ENCODE data around the gene PRX.

The PRX gene

GRCh38 chr19:40392123-40392522 is 21.1 kb downstream of the PRX start:
- H3K4me3 ChIP-seq (ENCODE audit: low read length, poor library complexity, severe bottlenecking): no peak overlapping the region
- no peaks in the 10 kb centered on the region for H3F3A ChIP-seq (ENCODE audit: low read depth)
- H3K27me3 ChIP-seq (ENCODE audit: insufficient read depth, low read length, poor library complexity, severe bottlenecking): no peaks in the 10 kb centered on the region
- no peaks in the 10 kb centered on the region for H4K20me1 ChIP-seq (ENCODE audit: insufficient read depth, low read length, poor library complexity, severe bottlenecking)
- no peak overlapping the region for H2AFZ ChIP-seq (ENCODE audit: low read length)
- H3K4me2 ChIP-seq (ENCODE audit: low read depth, low read length, poor library complexity, severe bottlenecking): no peak overlapping the region
- no peaks in the 10 kb centered on the region for H3K9me2 ChIP-seq (replicated peaks; ENCODE audit: low read depth, low read length)
- no peaks in the 10 kb centered on the region for H3K79me2 ChIP-seq (ENCODE audit: insufficient read depth, low read length)
- no peaks in the 10 kb centered on the region for H3K4me1 ChIP-seq (ENCODE audit: insufficient read depth, low read length, poor library complexity, severe bottlenecking)
- TF ChIP-seq EZH2phosphoT487 (IDR thresholded peaks at IDR 0.05; ENCODE audit: borderline replicate concordance) (no peak), CTCF (conservative IDR thresholded peaks at IDR 0.05; ENCODE audit: low read length) (no peak)
- no peaks in the 10 kb centered on the region for H3K36me3 ChIP-seq (ENCODE audit: insufficient read depth, low read length)
- H3K9ac ChIP-seq (ENCODE audit: low read depth, low read length, poor library complexity, severe bottlenecking): no peak overlapping the region
- H3K9me3 ChIP-seq (ENCODE audit: insufficient read depth, low read depth, low read length): no peaks in the 10 kb centered on the region

- no peak within 1 kb of the TSS for H3K9ac ChIP-seq (ENCODE audit: low read depth, low read length, poor library complexity, severe bottlenecking)
- TF ChIP-seq CTCF (conservative IDR thresholded peaks at IDR 0.05; ENCODE audit: low read length) (no peak), EZH2phosphoT487 (IDR thresholded peaks at IDR 0.05; ENCODE audit: borderline replicate concordance) (no peak)
- no peaks in the 10 kb centered on the region for H3K9me3 ChIP-seq (ENCODE audit: insufficient read depth, low read depth, low read length)
- H2AFZ ChIP-seq (ENCODE audit: low read length): no peak within 1 kb of the TSS
- no peaks in the 10 kb centered on the region for H3K27me3 ChIP-seq (ENCODE audit: insufficient read depth, low read length, poor library complexity, severe bottlenecking)
- no peaks in the 10 kb centered on the region for H3K79me2 ChIP-seq (ENCODE audit: insufficient read depth, low read length)
- no peak within 1 kb of the TSS for H3K4me3 ChIP-seq (ENCODE audit: low read length, poor library complexity, severe bottlenecking)
- no peaks in the 10 kb centered on the region for H3K4me1 ChIP-seq (ENCODE audit: insufficient read depth, low read length, poor library complexity, severe bottlenecking)
- no peaks in the 10 kb centered on the region for H4K20me1 ChIP-seq (ENCODE audit: insufficient read depth, low read length, poor library complexity, severe bottlenecking)
- no peak within 1 kb of the TSS for H3K4me2 ChIP-seq (ENCODE audit: low read depth, low read length, poor library complexity, severe bottlenecking)
- no peaks in the 10 kb centered on the region for H3K9me2 ChIP-seq (replicated peaks; ENCODE audit: low read depth, low read length)
- H3K36me3 ChIP-seq (ENCODE audit: insufficient read depth, low read length): no peaks in the 10 kb centered on the region
- H3F3A ChIP-seq (ENCODE audit: low read depth): no peaks in the 10 kb centered on the region
Observed at GRCh38 chr19:40390084-40390742, 23.0 kb downstream of the PRX start, which contains the start of gene HIPK4. Gene HIPK4, minus strand, starts transcription at chr19:40390181. Its CDS starts 279 bp downstream, at chr19:40389902.

- H3K4me3 ChIP-seq (ENCODE audit: low read length, poor library complexity, severe bottlenecking): no peak overlapping the region
- H3K9ac ChIP-seq (ENCODE audit: low read depth, low read length, poor library complexity, severe bottlenecking): no peak overlapping the region
- no peaks in the 10 kb centered on the region for H3K36me3 ChIP-seq (ENCODE audit: insufficient read depth, low read length)
- H3F3A ChIP-seq (ENCODE audit: low read depth): no peaks in the 10 kb centered on the region
- H3K4me1 ChIP-seq (ENCODE audit: insufficient read depth, low read length, poor library complexity, severe bottlenecking): no peaks in the 10 kb centered on the region
- no peak overlapping the region for H3K4me2 ChIP-seq (ENCODE audit: low read depth, low read length, poor library complexity, severe bottlenecking)
- TF ChIP-seq CTCF (conservative IDR thresholded peaks at IDR 0.05; ENCODE audit: low read length) (no peak), EZH2phosphoT487 (IDR thresholded peaks at IDR 0.05; ENCODE audit: borderline replicate concordance) (no peak)
- no peaks in the 10 kb centered on the region for H4K20me1 ChIP-seq (ENCODE audit: insufficient read depth, low read length, poor library complexity, severe bottlenecking)
- no peaks in the 10 kb centered on the region for H3K9me3 ChIP-seq (ENCODE audit: insufficient read depth, low read depth, low read length)
- no peak overlapping the region for H2AFZ ChIP-seq (ENCODE audit: low read length)
- H3K79me2 ChIP-seq (ENCODE audit: insufficient read depth, low read length): no peaks in the 10 kb centered on the region
- no peaks in the 10 kb centered on the region for H3K27me3 ChIP-seq (ENCODE audit: insufficient read depth, low read length, poor library complexity, severe bottlenecking)
- no peaks in the 10 kb centered on the region for H3K9me2 ChIP-seq (replicated peaks; ENCODE audit: low read depth, low read length)
Observed at GRCh38 chr19:40389404-40390083, 23.6 kb downstream of the PRX start.

Data from Loucy (cell line).